C4-2B (cell line): ENCODE data around the gene TNPO3.

Source experiments
- ZFX ChIP-seq: fragments of 450-650 bp; IDR thresholded peaks from 2 replicates; pipeline ENCODE4 v1.6.1; 2017
- TF ChIP-seq, protein P1 (sequence below): fragments of 450-650 bp; conservative IDR thresholded peaks from 2 replicates; pipeline ENCODE4 v1.5.1; 2017; ENCODE audit warnings: mild to moderate bottlenecking

GRCh38 chr7:129014501-129015101 is 40.3 kb downstream of the TNPO3 start:
- TF ChIP-seq, protein P1, sequence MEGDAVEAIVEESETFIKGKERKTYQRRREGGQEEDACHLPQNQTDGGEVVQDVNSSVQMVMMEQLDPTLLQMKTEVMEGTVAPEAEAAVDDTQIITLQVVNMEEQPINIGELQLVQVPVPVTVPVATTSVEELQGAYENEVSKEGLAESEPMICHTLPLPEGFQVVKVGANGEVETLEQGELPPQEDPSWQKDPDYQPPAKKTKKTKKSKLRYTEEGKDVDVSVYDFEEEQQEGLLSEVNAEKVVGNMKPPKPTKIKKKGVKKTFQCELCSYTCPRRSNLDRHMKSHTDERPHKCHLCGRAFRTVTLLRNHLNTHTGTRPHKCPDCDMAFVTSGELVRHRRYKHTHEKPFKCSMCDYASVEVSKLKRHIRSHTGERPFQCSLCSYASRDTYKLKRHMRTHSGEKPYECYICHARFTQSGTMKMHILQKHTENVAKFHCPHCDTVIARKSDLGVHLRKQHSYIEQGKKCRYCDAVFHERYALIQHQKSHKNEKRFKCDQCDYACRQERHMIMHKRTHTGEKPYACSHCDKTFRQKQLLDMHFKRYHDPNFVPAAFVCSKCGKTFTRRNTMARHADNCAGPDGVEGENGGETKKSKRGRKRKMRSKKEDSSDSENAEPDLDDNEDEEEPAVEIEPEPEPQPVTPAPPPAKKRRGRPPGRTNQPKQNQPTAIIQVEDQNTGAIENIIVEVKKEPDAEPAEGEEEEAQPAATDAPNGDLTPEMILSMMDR = no peak
- no peak for TF ChIP-seq ZFX
